Smooth muscle cell (in vitro differentiated cells): ENCODE results near the gene CFAP210. TPM values are rescaled to one million over a fixed set of nuclear protein-coding genes. Genes with fewer than 3 reads are reported as not detected.

Experiments used
- DNase-seq: peaks from one replicate; lab custom pipeline; 2025; ENCODE audit not compliant: unreplicated experiment; lab: John Stamatoyannopoulos, UW
- H2AFZ ChIP-seq: fragments of 200-600 bp; sonication (generic); 2 replicates; pipeline ENCODE4 v1.6.0; 2016; ENCODE audit warnings: antibody characterized with exemption, low read depth, mild to moderate bottlenecking
- H3F3A ChIP-seq: fragments of 200-600 bp; sonication (generic); 2 replicates; pipeline ENCODE4 v1.6.0; 2017; ENCODE audit warnings: antibody characterized with exemption, low read depth
- H3K27ac ChIP-seq: fragments of 200-600 bp; sonication (generic); 2 replicates; pipeline ENCODE4 v1.5.1; 2016; ENCODE audit warnings: low read depth, mild to moderate bottlenecking
- H3K27me3 ChIP-seq: fragments of 200-600 bp; sonication (generic); 2 replicates; pipeline ENCODE4 v1.6.1; 2016; ENCODE audit warnings: low read depth, mild to moderate bottlenecking
- H3K36me3 ChIP-seq: fragments of 200-600 bp; sonication (generic); 2 replicates; pipeline ENCODE4 v1.5.1; 2016; ENCODE audit warnings: low read depth
- H3K4me1 ChIP-seq: fragments of 200-600 bp; sonication (generic); 2 replicates; pipeline ENCODE4 v1.5.1; 2016; ENCODE audit warnings: low read depth
- H3K4me2 ChIP-seq: fragments of 200-600 bp; sonication (generic); 2 replicates; pipeline ENCODE4 v1.6.0; 2016; ENCODE audit warnings: mild to moderate bottlenecking
- H3K4me3 ChIP-seq: fragments of 200-600 bp; sonication (generic); 2 replicates; pipeline ENCODE4 v1.5.1; 2016; ENCODE audit warnings: mild to moderate bottlenecking
- H3K79me2 ChIP-seq: fragments of 200-600 bp; sonication (generic); 2 replicates; pipeline ENCODE4 v1.6.0; 2016; ENCODE audit warnings: low read depth, mild to moderate bottlenecking
- H3K9ac ChIP-seq: fragments of 200-600 bp; sonication (generic); 2 replicates; pipeline ENCODE4 v1.6.0; 2016; ENCODE audit warnings: low read depth
- H3K9me3 ChIP-seq: fragments of 200-600 bp; sonication (generic); replicated peaks from 2 replicates; pipeline ENCODE4 v1.5.1; 2016; ENCODE audit warnings: low read depth
- H4K20me1 ChIP-seq: fragments of 200-600 bp; sonication (generic); 2 replicates; pipeline ENCODE4 v1.6.0; 2016; ENCODE audit warnings: low read depth
- CTCF ChIP-seq: fragments of 200-600 bp; sonication (generic); IDR thresholded peaks from 2 replicates; pipeline ENCODE4 v1.5.1; 2017; ENCODE audit warnings: borderline replicate concordance, mild to moderate bottlenecking, antibody characterized with exemption; ENCODE audit not compliant: insufficient read depth, poor library complexity, severe bottlenecking
- WGBS: methylation state at CpG from one replicate; pipeline ENCODE4 v1.1.7; 2016; ENCODE audit warnings: low lambda C conversion rate; 5-methylcytosine and 5-hydroxymethylcytosine counted together
- polyA plus RNA-seq: library from polyadenylated mRNA; unstranded; fragments of >200 nt; fragmentation: Nextera tagmentation; extraction: Ambion mirVana; gene quantifications from 2 replicates; pipeline ENCODE4 v1.2.1, GENCODE V29; 2016
- total RNA-seq: library from RNA; depleted of rRNA; stranded (reverse); fragments of >200 nt; gene quantifications from 2 replicates; pipeline ENCODE4 v1.2.3, GENCODE V29; 2014

CFAP210 gene
- total and polyA plus RNA-seq, 2 experiments from 2014 or later = 0.13 TPM; not detected in 1

GRCh38 chr2:169721016-169721415, 26.8 kb upstream of the CFAP210 start:
- Histone ChIP-seq H3K4me2 (no peak overlapping the region), H3K4me1 (no peaks in the 10 kb centered on the region), H3F3A (no peaks in the 10 kb centered on the region), H3K27me3 (no peaks in the 10 kb centered on the region), H4K20me1 (no peaks in the 10 kb centered on the region), H3K9me3 (no peaks in the 10 kb centered on the region), H2AFZ (no peak overlapping the region), H3K79me2 (no peaks in the 10 kb centered on the region), H3K9ac (no peak overlapping the region), H3K36me3 (no peaks in the 10 kb centered on the region), H3K27ac (no peak overlapping the region), H3K4me3 (no peak overlapping the region)
- no peak for DNase-seq
- TF ChIP-seq CTCF = no peak
- WGBS = 97% methylated on average over 3 of the region's 3 CpGs

GRCh38 chr2:169718930-169719504, 24.8 kb upstream of the CFAP210 start:
- Histone ChIP-seq H3F3A (no peaks in the 10 kb centered on the region), H3K27me3 (no peaks in the 10 kb centered on the region), H4K20me1 (no peaks in the 10 kb centered on the region), H3K79me2 (no peaks in the 10 kb centered on the region), H3K36me3 (no peaks in the 10 kb centered on the region), H3K9ac (no peak overlapping the region), H2AFZ (no peak overlapping the region), H3K4me2 (no peak overlapping the region), H3K27ac (no peak overlapping the region), H3K9me3 (no peaks in the 10 kb centered on the region), H3K4me3 (no peak overlapping the region), H3K4me1 (no peaks in the 10 kb centered on the region)
- no peak for DNase-seq
- no peak for TF ChIP-seq CTCF
- whole genome bisulfite sequencing = 90% methylated on average over 2 of the region's 2 CpGs

GRCh38 chr2:169717691-169718063, 23.5 kb upstream of the CFAP210 start:
- H3K79me2 ChIP-seq = no peaks in the 10 kb centered on the region
- no peaks in the 10 kb centered on the region for H3K9me3 ChIP-seq
- H3K27ac ChIP-seq = no peak overlapping the region
- H4K20me1 ChIP-seq = no peaks in the 10 kb centered on the region
- no peak overlapping the region for H2AFZ ChIP-seq
- no peak overlapping the region for H3K9ac ChIP-seq
- no peak overlapping the region for H3K4me3 ChIP-seq
- H3K27me3 ChIP-seq = no peaks in the 10 kb centered on the region
- 85% methylated on average over 4 of the region's 4 CpGs for WGBS
- DNase-seq = no peak
- H3F3A ChIP-seq = no peaks in the 10 kb centered on the region
- no peak for TF ChIP-seq CTCF
- H3K4me1 ChIP-seq = no peaks in the 10 kb centered on the region
- no peaks in the 10 kb centered on the region for H3K36me3 ChIP-seq
- H3K4me2 ChIP-seq = no peak overlapping the region
